ENCODE results near the gene SPI1.
"Not testable (repeated sequence)": the region's sequence is repeated elsewhere in the genome, so short reads cannot be mapped to it uniquely, and the experiment has no call there.

The SPI1 gene

GRCh38 chr11:47324520-47324919, 53.8 kb downstream of the SPI1 start:
- H3K79me2 ChIP-seq (ENCODE audit: control insufficient read depth, low read length) = no peaks in the 10 kb centered on the region
- no peaks in the 10 kb centered on the region for H3K9me3 ChIP-seq (ENCODE audit: control insufficient read depth, insufficient read depth, low read length)
- no peaks in the 10 kb centered on the region for H3K9me2 ChIP-seq (replicated peaks; ENCODE audit: control insufficient read depth, low read length)
- no peaks in the 10 kb centered on the region for H4K20me1 ChIP-seq (ENCODE audit: control insufficient read depth, insufficient read depth, low read depth, low read length)
- no peak overlapping the region for H3K27ac ChIP-seq (ENCODE audit: low read depth, low read length)
- no peaks in the 10 kb centered on the region for H3F3A ChIP-seq (ENCODE audit: control insufficient read depth, insufficient read depth)
- H3K36me3 ChIP-seq (ENCODE audit: control insufficient read depth, low read length) = peaks cover 34% of the 10 kb centered on the region
- no peaks in the 10 kb centered on the region for H3K4me1 ChIP-seq (ENCODE audit: control insufficient read depth, low read length)
- no peaks in the 10 kb centered on the region for H3K27me3 ChIP-seq (ENCODE audit: control insufficient read depth, low read length)
- no peak overlapping the region for H3K4me3 ChIP-seq (ENCODE audit: low read length)
- H3K4me2 ChIP-seq (ENCODE audit: low read length) = no peak overlapping the region
- TF ChIP-seq, protein P1, sequence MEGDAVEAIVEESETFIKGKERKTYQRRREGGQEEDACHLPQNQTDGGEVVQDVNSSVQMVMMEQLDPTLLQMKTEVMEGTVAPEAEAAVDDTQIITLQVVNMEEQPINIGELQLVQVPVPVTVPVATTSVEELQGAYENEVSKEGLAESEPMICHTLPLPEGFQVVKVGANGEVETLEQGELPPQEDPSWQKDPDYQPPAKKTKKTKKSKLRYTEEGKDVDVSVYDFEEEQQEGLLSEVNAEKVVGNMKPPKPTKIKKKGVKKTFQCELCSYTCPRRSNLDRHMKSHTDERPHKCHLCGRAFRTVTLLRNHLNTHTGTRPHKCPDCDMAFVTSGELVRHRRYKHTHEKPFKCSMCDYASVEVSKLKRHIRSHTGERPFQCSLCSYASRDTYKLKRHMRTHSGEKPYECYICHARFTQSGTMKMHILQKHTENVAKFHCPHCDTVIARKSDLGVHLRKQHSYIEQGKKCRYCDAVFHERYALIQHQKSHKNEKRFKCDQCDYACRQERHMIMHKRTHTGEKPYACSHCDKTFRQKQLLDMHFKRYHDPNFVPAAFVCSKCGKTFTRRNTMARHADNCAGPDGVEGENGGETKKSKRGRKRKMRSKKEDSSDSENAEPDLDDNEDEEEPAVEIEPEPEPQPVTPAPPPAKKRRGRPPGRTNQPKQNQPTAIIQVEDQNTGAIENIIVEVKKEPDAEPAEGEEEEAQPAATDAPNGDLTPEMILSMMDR (IDR thresholded peaks at IDR 0.05; ENCODE audit: low read depth, low read length, poor library complexity, severe bottlenecking) = no peak
- TF ChIP-seq EZH2phosphoT487 (IDR thresholded peaks at IDR 0.05; ENCODE audit: borderline replicate concordance, low read length) = no peak

DNA sequence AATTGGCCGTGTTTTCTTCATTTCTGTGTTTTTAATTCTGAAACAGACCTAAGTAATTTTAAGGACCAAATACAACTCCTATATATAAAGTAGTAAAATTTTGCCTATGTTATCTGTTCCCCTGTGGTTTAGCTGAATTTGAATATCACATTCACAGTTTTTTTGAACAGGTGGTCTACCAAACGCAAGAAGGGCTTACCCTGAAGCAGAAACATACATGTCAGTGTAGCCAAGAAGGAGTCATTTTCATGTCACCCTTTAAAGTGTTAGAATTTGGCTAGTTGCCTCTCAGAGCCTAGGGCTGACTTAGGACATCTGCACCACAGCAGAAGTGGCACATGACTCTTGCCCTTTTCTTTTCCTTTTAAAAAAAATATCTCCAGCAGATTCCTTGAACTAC, 60.2 kb downstream of the SPI1 start:
- Histone ChIP-seq H3K36me3 (ENCODE audit: control insufficient read depth, low read length) (peaks cover 42% of the 10 kb centered on the region), H3K4me1 (ENCODE audit: control insufficient read depth, low read length) (peaks cover 21% of the 10 kb centered on the region), H3K4me2 (ENCODE audit: low read length) (peak overlapping the region; percentile 44), H4K20me1 (ENCODE audit: control insufficient read depth, insufficient read depth, low read depth, low read length) (no peaks in the 10 kb centered on the region), H3K9me3 (ENCODE audit: control insufficient read depth, insufficient read depth, low read length) (no peaks in the 10 kb centered on the region), H3K4me3 (ENCODE audit: low read length) (peak overlapping the region; percentile 22), H3K9me2 (replicated peaks; ENCODE audit: control insufficient read depth, low read length) (no peaks in the 10 kb centered on the region), H3K27me3 (ENCODE audit: control insufficient read depth, low read length) (no peaks in the 10 kb centered on the region), H3K27ac (ENCODE audit: low read depth, low read length) (peak overlapping the region; percentile 62), H3K79me2 (ENCODE audit: control insufficient read depth, low read length) (no peaks in the 10 kb centered on the region), H3F3A (ENCODE audit: control insufficient read depth, insufficient read depth) (peaks cover 10% of the 10 kb centered on the region; the same call in 1 of the 2 replicates)
- TF ChIP-seq EZH2phosphoT487 (IDR thresholded peaks at IDR 0.05; ENCODE audit: borderline replicate concordance, low read length) = no peak
- TF ChIP-seq, protein P1 (IDR thresholded peaks at IDR 0.05; ENCODE audit: low read depth, low read length, poor library complexity, severe bottlenecking) = no peak

GRCh38 chr11:47317064-47317828, 61.1 kb downstream of the SPI1 start:
- no peaks in the 10 kb centered on the region for H3K9me3 ChIP-seq (ENCODE audit: control insufficient read depth, insufficient read depth, low read length)
- no peaks in the 10 kb centered on the region for H3K27me3 ChIP-seq (ENCODE audit: control insufficient read depth, low read length)
- no peaks in the 10 kb centered on the region for H3K79me2 ChIP-seq (ENCODE audit: control insufficient read depth, low read length)
- peaks cover 46% of the 10 kb centered on the region for H3K36me3 ChIP-seq (ENCODE audit: control insufficient read depth, low read length)
- H4K20me1 ChIP-seq (ENCODE audit: control insufficient read depth, insufficient read depth, low read depth, low read length) = no peaks in the 10 kb centered on the region
- TF ChIP-seq, protein P1 (IDR thresholded peaks at IDR 0.05; ENCODE audit: low read depth, low read length, poor library complexity, severe bottlenecking) = no peak
- no peak for TF ChIP-seq EZH2phosphoT487 (IDR thresholded peaks at IDR 0.05; ENCODE audit: borderline replicate concordance, low read length)
- H3K4me1 ChIP-seq (ENCODE audit: control insufficient read depth, low read length) = peaks cover 21% of the 10 kb centered on the region
- H3K4me2 ChIP-seq (ENCODE audit: low read length) = peak overlapping the region; percentile 44
- H3K4me3 ChIP-seq (ENCODE audit: low read length) = peak overlapping the region; percentile 18; the same call in 1 of the 2 replicates
- H3K27ac ChIP-seq (ENCODE audit: low read depth, low read length) = peak overlapping the region; percentile 62
- H3K9me2 ChIP-seq (replicated peaks; ENCODE audit: control insufficient read depth, low read length) = no peaks in the 10 kb centered on the region
- peaks cover 10% of the 10 kb centered on the region; the same call in 1 of the 2 replicates for H3F3A ChIP-seq (ENCODE audit: control insufficient read depth, insufficient read depth)

DNA sequence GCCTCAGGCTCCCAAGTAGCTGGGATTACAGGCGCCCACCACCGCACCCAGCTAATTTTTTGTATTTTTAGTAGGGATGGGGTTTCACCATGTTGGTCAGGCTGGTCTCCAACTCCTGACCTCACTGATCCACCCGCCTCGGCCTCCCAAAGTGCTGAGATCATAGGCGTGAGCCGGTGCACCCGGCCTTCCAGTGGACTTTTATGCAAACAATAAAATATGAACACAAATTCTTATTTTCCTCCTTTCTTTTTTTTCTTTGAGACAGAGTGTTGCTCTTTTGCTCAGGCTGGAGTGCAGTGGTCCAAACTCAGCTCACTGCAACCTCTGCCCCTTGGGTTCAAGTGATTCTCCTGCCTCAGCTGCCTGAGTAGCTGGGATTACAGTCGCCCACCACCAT, 61.8 kb downstream of the SPI1 start:
- H3K9me3 ChIP-seq (ENCODE audit: control insufficient read depth, insufficient read depth, low read length); H3K4me2 ChIP-seq (ENCODE audit: low read length); H3K9me2 ChIP-seq (replicated peaks; ENCODE audit: control insufficient read depth, low read length); H3K79me2 ChIP-seq (ENCODE audit: control insufficient read depth, low read length); H3K4me3 ChIP-seq (ENCODE audit: low read length); H3K27ac ChIP-seq (ENCODE audit: low read depth, low read length); H4K20me1 ChIP-seq (ENCODE audit: control insufficient read depth, insufficient read depth, low read depth, low read length); H3K27me3 ChIP-seq (ENCODE audit: control insufficient read depth, low read length); H3F3A ChIP-seq (ENCODE audit: control insufficient read depth, insufficient read depth): not testable (repeated sequence)
- Histone ChIP-seq H3K36me3 (ENCODE audit: control insufficient read depth, low read length) (peaks cover 47% of the 10 kb centered on the region), H3K4me1 (ENCODE audit: control insufficient read depth, low read length) (peaks cover 21% of the 10 kb centered on the region)

All from DOHH2 (cell line).